C1 segment of cervical spinal cord (tissue), 14 donors: ENCODE results near the gene PPP1R14C.

Source experiments
- DNase-seq, 14 donors: peaks; one replicate each; lab custom pipeline; 2025; lab: John Stamatoyannopoulos, UW

Gene PPP1R14C

DNA sequence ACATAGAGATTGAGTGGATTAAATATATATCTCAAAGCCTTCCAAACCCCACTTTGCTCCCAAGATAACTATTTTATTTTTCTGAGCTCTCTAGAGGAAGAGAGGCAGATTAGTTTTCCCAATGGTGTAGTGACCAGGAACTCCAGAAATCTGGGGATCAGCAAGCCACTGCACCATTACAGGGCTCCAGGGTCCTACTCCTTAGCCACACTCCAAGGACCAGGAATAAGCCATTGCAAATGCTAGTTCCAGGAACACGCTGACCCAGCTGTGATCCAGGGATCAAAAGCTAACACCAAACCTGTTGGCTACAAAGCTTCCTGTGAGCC is 128.3 kb downstream of the PPP1R14C start:
- no peak for DNase-seq

DNA sequence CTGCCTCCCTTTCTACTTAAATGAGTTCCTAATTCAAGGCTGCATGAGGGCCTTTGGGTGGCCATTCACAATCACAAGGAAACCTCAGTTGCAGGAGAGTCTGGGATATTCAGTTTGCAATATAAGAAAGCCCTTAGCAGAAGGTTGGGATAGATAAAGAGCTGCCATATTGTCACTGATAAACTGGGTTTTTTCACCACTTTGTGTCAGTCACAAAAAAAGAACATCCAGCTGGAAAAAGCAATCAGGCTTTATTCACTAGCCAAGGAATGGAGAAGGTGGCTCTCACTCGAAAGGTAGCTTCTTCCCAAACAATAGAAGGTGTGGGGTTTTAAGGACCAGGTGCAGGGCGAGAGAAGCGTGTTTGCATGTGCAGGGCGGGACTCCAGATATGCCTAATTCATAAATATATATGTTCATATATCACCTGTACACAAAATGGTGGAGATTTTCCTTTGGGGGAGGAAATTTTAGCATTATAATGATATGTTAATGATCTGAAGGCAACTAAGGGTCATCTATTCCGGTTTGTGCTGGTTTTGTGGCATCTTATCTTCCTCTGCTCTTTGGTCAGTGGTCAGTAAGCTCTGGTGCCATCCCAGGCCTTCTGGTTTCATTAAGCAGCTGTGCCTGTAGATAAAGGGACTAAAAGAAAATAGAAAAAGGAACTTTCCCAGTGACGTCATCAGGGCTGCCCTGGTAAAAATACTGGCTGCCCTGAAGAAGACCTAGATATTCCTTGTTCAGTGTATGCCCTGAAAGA is 128.8 kb downstream of the PPP1R14C start:
- DNase-seq, result no peak

DNA sequence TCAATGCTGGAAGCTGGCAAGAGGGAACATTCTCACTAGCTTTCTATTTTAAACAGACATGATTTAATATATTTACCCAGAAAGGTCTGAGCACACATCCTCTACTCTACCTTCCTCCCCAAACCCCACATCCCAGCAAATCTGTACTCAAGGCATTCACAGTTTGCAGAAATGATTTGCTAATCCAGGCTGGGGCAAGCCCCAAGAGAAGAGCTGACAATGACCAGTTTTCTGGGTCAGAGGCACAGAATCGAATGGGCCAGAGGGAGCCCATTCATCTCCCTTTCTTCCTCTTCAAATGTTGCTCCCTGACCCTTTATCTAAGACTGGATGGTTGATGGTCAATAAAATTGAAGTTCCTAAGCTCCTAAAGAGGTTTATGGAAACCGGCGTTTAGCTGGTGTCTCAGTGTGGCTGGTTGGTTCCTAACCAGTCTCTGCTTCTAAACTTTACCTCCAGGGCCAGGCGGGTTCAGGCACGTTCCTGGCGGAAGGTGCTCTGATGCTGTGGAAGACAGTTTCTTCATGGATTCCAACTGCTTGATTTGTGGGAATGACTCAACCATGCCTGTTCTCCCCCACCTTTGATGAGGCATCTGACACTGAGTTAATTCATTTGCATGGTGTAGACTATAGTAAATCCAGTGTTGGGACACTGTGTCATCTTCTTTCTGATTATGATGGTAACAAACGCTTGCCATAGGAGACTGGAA is 129.6 kb downstream of the PPP1R14C start:
- DNase-seq, result no peak

DNA sequence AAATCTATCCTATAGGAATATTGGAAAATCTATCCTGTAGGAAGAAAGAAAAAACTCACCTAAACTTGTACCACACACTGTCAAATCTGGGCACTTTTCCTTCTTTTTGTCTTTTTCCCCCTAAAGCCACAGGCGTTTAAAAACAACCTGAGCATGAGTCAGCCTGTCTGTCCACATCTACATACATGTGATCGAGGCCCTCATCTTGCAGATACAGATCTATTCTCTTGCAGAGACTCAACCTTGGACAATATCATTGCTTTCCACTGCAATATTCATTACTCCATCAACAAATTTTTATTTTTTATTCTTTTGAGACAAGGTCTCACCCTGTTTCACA is 130.1 kb downstream of the PPP1R14C start:
- no peak for DNase-seq

DNA sequence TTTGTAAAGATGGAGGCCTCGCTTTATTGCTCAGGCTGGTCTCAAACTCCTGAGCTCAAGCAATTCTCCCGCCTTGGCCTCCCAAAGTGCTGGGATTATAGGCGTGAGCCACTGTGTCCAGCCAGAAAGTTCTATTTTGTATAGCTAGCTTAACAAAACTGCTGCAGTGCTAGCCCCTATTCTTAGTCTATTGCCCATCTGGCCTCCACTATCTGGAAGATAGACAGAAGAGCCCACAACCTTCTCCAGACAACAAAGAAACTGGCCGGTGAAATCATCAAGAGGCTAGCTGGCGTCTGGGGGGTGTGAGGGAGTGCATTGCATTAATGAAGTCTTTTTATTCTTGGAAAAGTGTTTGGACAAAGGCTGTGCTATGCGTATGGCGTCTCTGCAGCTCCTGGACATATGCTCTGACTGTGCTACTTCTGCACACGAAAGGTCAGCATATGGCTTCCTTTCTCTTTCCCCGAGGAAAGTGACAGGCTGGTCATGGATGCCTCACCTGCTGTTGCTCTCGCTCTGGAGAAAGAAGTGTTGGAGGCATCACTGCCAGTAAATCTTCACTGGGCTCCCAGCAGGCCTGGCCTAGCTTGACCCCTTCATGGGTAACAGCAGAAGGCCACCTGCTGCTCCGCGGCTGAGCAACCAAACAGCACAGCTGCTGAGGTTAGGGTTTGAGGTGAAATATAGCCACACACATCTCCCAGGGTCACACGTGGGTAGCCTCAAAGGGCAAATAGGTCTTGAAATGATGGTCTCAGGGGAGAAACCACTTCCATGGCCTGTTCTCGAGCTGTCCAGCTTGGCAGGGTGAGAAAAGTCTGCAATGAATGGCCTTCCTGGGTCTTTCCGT is 130.8 kb downstream of the PPP1R14C start:
- peak in 2 of 14 donors; percentile 5 to 86 for DNase-seq

DNA sequence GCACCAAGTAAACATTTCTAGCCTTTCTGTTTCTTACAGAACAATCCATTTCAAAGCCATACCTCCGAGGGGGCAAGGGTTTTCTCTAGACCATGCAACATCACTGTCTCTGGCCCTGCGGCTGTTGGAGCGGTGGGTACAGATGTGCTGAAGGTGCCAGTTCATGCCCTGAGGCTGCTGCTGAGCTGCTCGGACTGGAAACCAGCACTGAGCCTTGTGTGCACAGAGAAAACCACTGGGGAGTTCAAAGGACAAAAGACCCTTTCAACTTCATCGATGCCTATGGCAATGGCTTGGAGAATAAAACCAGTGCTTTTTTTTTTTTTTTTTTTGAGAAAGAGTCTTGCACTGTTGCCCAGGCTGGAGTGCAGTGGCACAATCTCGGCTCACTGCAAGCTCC is 132.6 kb downstream of the PPP1R14C start:
- DNase-seq, result no peak

DNA sequence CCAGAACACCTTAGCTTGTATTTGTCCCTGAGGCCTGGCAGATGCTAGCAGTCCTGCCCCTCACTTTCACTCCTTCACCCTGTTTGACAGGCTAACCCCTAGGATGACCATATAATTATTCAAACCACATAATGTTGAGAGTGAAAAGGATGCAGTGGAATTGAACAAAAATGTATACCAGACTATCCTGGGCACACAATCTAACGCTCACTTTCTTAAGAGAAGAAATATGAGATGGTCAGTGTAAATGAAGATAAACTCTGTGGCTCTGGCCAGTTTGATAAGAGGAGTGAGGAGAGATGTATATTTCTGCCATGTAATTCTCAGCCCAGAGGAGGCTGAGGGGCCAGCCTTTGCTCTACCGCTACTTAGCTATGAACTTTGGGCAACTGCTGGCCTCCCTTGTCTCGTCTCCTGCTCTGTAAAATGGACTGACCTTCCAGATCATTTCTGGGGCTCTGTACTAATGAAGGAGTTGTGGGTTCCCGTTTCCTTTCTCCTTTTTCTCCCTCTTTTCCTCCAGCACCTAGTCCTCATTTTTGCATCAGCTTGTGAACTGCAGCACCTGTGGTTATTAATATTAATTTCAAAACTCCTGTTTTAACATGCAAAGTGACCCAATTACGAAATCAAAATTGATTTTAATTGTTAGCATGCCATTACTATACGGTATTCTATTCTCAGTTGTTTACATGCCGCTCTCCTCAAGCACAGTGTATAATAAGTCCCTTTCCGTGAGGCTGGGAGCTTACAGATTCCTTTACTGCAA is 133.5 kb downstream of the PPP1R14C start:
- DNase-seq, result no peak

DNA sequence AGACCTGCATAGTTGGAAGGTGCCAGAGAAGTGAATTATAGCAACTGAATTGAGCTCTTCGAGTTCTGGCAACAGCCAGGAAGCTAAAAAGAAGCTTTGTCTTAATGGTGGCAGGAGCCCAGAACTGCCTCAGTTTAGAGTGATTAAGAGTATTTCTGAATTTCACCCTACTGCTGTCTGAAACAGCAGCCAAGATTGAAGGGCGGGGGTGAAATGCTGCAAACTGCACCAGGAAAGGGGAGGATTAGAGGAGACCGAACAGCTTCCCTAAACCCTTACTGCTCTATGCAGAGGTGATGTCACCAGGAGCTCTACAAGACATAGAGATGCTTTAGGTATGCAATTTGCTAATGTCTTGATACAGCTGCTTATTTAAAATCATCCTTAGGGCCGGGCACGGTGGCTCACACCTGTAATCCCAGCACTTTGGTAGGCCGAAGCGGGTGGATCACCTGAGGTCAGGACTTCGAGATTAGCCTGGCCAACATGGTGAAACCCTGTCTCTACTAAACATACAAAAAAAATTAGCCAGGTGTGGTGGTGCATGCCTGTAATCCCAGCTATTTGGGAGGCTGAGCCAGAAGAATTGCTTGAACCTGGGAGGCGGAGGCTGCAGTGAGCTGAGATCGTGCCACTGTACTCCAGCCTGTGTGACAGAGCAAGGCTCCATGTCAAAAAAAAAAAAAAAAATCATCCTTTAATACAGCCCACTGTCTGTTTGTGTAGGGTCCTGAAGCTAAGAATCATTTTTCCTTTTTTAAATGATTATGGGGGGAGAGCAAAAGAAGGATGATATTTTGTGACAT is 134.3 kb downstream of the PPP1R14C start:
- DNase-seq, result peak in 6 of 14 donors; percentile 4 to 19 (median 7)

DNA sequence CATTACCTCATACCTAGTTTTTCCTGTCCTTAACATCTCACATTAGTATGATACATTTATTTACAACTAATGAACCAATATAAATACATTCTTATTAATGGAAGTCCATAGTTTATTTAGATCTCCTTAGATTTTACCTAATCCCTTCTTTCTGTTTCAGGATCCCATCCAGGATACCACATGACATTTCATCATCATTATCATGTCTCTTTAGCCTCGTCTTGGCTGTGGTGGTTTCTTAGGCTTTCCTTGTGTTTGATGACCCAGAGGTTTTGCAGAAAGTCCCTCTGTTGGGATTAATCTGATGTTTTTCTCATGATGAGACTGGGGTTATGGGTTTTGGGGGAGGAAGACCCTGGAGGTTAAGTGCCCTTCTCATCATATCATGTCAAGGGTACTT is 136.7 kb downstream of the PPP1R14C start:
- no peak for DNase-seq

DNA sequence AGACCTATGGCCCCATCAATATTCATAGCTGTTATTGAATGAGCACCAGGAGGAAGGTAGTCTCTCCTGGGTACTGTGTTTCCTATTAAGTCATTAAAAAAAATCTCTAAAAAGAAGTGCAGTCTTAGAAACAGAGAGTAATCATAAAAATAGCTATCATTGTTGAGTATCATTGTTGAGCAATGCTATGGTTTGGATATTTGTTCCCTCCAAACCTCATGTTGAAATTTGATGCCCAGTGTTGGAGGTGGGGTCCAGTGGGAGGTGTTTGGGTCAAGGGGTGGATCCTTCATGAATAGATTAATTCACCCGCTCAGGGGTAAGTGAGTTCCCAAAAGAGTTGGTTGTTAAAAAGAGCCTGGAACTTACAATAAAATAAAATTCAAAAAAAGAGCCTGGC is 137.9 kb downstream of the PPP1R14C start:
- no peak for DNase-seq

DNA sequence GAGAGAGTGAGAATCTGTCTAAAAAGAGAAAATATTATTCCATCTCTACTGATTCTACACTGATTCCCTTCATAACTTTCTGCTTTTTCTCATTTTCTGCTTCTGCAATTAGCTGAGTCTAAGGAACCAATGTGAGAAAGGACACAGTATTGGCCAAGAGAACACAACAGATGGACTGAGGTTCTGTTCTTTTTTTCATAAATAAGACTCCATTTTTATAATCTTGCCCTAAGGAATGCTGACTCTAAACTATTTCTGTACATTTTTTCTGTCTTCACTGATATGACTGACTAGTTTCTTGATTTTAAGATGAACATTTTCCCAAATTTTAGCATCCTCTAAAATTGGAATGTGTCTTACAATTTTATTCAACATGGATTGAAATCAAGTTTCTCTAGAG is 138.9 kb downstream of the PPP1R14C start:
- peak in 1 of 14 donors; percentile 16 for DNase-seq

DNA sequence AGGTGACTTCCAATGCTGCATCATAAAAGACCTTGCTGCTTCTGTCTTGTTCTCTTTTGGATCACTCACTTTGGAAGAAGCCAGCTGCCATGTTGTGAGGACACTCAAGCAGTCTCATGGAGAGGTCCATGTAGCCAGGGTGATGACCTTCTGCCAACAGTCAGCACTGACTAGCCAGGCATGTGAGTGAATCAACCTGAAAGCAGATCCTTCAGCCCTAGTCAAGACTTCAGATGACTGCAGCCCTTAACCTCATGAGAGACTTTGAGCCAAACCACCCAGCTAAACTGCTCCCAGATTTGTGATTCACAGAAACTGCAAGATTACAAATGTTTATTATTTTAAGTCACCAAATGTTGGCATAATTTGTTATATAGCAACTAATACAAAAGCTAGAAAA is 140.0 kb downstream of the PPP1R14C start:
- no peak for DNase-seq

DNA sequence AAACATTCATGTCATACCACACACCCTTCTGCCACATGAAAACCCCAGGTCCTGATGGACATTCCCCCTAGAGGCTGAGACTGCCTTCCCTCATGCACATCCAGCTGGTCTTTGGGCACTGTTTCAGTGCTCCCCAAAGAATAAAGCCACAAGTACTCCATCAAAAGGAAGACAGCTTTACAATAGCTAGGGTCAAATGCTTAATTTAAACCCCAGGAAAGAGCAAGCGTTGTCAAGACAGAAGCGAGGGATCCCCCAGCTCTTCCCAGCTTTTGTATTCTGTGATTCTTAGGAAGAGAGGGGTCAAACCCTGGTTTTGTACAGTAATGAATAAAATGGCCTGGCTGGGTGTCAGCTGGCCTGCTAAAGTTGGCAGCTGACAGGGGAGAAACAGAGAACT is 143.6 kb downstream of the PPP1R14C start:
- DNase-seq, result no peak

DNA sequence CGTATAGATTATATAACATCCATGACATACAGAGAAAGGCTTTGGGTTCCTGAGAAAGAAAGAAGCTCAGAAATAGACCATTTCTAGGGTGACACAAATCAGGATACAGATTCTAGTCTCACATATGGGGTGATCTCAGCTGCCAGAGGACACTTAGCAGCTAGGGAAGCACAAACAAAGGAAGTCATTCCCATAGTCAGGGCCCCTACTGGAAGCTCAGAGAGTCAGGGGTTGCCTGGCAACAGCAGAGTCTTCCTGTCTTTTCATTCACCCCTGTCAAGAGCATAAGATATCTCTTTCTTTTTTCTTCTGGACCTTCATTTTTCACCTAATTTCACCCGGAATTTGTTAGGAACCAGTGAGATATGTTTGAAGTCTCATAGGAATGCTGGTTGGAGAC is 144.1 kb downstream of the PPP1R14C start:
- no peak for DNase-seq

DNA sequence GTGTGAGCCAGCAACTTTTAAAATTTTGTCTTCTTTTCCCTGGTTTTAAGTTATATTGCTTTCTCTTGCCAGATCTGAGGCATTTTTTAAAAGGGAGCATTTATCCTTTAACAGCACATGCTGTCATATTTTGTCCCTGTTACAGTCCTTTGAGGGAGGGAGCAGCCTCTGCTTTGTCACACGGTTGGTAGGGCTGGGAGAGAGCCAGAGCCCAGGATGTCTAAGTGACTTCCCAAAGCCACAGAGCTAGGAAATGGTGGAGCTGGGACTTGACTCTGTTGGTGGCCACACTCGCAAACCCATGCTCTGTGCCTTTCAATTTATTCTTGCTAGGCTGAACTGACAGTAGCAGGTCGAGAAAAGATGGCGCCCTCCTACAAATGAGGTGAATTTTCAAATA is 145.6 kb downstream of the PPP1R14C start:
- no peak for DNase-seq

DNA sequence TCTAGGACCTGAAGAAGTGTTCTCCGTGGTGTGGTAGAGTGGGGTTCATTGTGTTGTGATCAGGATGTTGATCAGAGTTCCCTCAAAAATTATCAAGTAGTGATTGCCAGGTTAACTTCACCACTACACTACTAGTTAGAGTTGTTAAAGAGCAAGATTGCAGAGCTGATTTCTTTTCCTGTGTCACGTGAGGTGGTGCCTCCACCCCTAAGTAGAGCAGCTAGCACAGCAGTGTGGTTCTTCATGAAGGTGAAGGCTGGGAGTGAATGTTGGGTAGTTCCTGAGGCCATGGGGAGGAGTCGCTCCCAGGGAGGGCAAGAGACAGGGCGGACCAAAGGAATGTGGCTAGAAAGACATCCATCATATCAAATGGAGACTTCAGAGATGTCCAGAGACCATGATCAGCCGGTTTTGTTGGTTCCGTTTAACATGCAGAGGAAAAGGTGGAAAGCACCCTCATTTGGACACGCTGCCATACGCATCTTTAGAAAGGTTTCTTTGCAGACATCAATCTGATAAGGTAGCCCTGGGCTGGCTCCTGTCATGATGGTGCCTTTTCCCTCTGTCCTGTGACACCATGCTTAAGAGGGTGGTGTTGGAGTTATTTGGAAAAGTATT is 146.7 kb downstream of the PPP1R14C start:
- DNase-seq, result no peak

DNA sequence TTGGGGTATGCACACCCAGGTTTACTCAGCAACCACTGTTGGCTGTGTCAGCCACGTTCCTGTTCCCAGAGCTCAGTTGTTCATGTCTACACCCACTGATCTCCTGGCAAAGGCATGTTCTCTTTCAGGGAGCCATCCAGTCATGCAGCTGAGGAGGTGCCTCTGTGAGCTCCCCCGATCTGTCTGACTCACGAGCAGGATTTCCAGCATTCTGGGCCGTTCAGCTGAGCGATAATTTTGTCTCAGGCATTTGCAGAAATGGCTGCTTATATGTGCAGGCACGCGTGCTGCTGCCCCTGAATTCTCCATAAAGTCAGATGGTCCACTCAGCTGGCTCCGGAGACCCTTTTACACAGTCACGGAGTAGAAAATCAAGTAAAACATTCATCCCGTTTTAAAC is 147.6 kb downstream of the PPP1R14C start:
- no peak for DNase-seq

DNA sequence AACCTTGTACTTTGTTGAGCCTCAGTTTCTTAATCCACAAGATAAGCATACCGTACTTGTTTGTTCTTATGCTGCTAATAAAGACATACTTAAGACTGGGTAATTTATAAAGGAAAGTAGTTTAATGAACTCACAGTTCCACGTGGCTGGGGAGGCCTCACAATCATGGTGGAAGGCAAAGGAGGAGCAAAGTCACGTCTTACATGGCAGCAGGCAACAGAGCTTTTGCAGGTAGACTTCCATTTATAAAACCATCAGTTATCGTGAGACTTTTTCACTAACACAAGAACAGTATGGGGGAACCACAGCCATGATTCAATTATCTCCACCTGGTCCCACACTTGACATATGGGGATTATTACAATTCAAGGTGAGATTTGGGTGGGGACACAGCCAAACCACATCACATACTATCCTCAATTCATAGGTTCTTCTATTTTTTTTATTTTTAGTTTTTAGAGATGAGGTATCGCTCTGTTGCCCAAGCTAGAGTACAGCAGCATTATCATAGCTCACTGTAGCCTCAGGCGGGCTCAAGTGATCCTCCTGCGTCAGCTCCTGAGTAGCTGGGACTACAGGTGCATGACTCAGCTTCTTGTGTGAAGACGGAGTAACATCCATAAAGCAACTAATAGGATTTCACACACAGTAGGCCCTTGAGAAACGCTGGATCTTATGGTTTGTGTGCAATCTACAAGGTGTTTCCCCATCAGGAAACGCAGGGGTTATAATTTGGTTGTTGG is 149.3 kb downstream of the PPP1R14C start:
- no peak for DNase-seq

DNA sequence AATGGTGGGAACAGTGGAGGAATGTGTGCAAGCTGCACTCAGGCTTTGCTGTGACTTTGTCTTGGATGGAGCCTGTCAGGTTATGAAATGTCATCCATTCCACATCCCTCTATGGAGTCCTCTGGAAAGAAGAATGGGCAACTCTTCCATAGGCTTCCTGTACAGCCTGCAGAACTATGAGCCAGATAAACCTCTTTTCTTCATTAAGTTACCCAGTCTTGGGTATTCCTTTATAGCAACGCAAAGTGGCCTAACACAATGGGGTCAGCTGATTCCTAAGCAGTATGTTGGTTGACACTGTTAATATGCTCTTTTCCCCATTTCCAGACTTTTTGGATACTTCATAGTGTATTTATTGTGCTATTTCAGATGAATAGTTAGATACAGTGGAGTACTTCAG is 150.2 kb downstream of the PPP1R14C start:
- DNase-seq, result no peak
